NCI-H526 (cell line): ENCODE results near the gene KANSL1.

Experiments used
- DNase-seq, 2 experiments: peaks; one replicate each; lab custom pipeline; 2025; lab: John Stamatoyannopoulos, UW

The KANSL1 gene

GRCh38 chr17:46039592-46040186 is 153.5 kb downstream of the KANSL1 start:
- DNase-seq = no peak

GRCh38 chr17:46038937-46039336 is 154.3 kb downstream of the KANSL1 start:
- no peak for DNase-seq

- no peak for DNase-seq
These were observed 154.8 kb downstream of the KANSL1 start for GRCh38 chr17:46038414-46038813.

- DNase-seq = no peak
These were observed 155.4 kb downstream of the KANSL1 start for GRCh38 chr17:46037722-46038255.

GRCh38 chr17:46036491-46036890 is 156.7 kb downstream of the KANSL1 start:
- DNase-seq = no peak

GRCh38 chr17:46035112-46035818 is 158.0 kb downstream of the KANSL1 start:
- no peak for DNase-seq

GRCh38 chr17:46033392-46033791 is 159.8 kb downstream of the KANSL1 start:
- DNase-seq = no peak

- DNase-seq = no peak
These were observed 160.3 kb downstream of the KANSL1 start for GRCh38 chr17:46032909-46033308.

GRCh38 chr17:46031920-46032319 is 161.3 kb downstream of the KANSL1 start:
- no peak for DNase-seq

GRCh38 chr17:46031440-46031839 is 161.8 kb downstream of the KANSL1 start:
- no peak for DNase-seq

GRCh38 chr17:46030752-46031151 is 162.5 kb downstream of the KANSL1 start:
- no peak for DNase-seq

GRCh38 chr17:46029627-46030026 is 163.6 kb downstream of the KANSL1 start:
- no peak for DNase-seq

- DNase-seq = no peak
These were observed 164.2 kb downstream of the KANSL1 start for GRCh38 chr17:46028981-46029565.

GRCh38 chr17:46028374-46028773 is 164.9 kb downstream of the KANSL1 start:
- no peak for DNase-seq

- DNase-seq = no peak
These were observed 165.3 kb downstream of the KANSL1 start for GRCh38 chr17:46027976-46028325.

GRCh38 chr17:46027048-46027975 is 165.9 kb downstream of the KANSL1 start:
- no peak for DNase-seq

- DNase-seq = no peak
These were observed 166.8 kb downstream of the KANSL1 start for GRCh38 chr17:46026166-46027047.

GRCh38 chr17:46025510-46026165 is 167.6 kb downstream of the KANSL1 start:
- no peak for DNase-seq

GRCh38 chr17:46025060-46025459 is 168.2 kb downstream of the KANSL1 start:
- no peak for DNase-seq

- DNase-seq = no peak
These were observed 168.6 kb downstream of the KANSL1 start for GRCh38 chr17:46024590-46024989.
